Chondrocyte (in vitro differentiated cells): ENCODE measurements around the gene WEE2. TPM values are rescaled to one million over a fixed set of nuclear protein-coding genes. Genes with fewer than 3 reads are reported as not detected.

ENCODE experiments used
- DNase-seq: peaks from one replicate; pipeline ENCODE4 v3.0.0; 2021; ENCODE audit warnings: mixed read lengths, low spot score
- H3K27ac Mint-ChIP-seq: one replicate; pipeline ENCODE4 v1.8.0; 2021; ENCODE audit warnings: mild to moderate bottlenecking, moderate library complexity, mixed read lengths; ENCODE audit not compliant: unreplicated experiment
- H3K27me3 Mint-ChIP-seq: 2 replicates; pipeline ENCODE4 v1.8.0; 2021; ENCODE audit warnings: low read depth, mixed read lengths
- H3K36me3 Mint-ChIP-seq: 2 replicates; pipeline ENCODE4 v1.8.0; 2021; ENCODE audit warnings: low read depth, mixed read lengths
- H3K4me1 Mint-ChIP-seq: 2 replicates; pipeline ENCODE4 v1.8.0; 2021; ENCODE audit warnings: low read depth, mild to moderate bottlenecking, mixed read lengths
- H3K4me3 Mint-ChIP-seq: one replicate; pipeline ENCODE4 v1.8.0; 2021; ENCODE audit warnings: mild to moderate bottlenecking, moderate library complexity, mixed read lengths; ENCODE audit not compliant: unreplicated experiment
- H3K9me3 Mint-ChIP-seq: 2 replicates; pipeline ENCODE4 v1.8.0; 2021; ENCODE audit warnings: low read depth, mixed read lengths
- CTCF ChIP-seq: fragments of 200-600 bp; sonication (generic); IDR thresholded peaks from 2 replicates; pipeline ENCODE4 v1.5.0; 2021; ENCODE audit warnings: antibody characterized with exemption, mild to moderate bottlenecking, moderate library complexity
- total RNA-seq: library from RNA; stranded (reverse); gene quantifications from 3 replicates; pipeline ENCODE4 v1.2.1, GENCODE V29; 2021

WEE2 gene
- total RNA-seq, 1 donor from 2014 or later = not detected

DNA sequence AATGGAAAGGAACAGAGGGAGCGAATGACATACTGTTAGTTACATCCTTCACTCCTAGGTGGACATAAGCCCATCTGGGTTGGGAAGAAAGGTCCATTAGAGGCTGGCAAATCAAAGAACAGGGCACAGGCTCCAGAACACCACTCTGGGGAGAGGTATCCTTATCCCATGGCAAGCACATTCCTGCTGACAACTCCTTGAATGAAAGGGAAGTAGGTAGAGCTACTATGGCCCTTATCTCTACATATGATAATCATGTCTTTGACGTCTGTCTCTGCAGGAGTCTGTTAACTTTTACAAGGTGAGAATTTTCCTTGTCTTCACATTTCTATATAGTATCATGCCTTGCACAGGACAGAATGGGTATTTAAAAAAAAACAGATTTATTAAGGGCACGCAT, 16.6 kb upstream of the WEE2 start:
- Mint-ChIP-seq H3K4me1 (peaks cover 14% of the 10 kb centered on the region), H3K27me3 (no peaks in the 10 kb centered on the region), H3K36me3 (no peaks in the 10 kb centered on the region)

GRCh38 chr7:141691961-141692360, 16.2 kb upstream of the WEE2 start:
- no peak overlapping the region for H3K4me3 Mint-ChIP-seq
- H3K4me1 Mint-ChIP-seq = peaks cover 9% of the 10 kb centered on the region
- no peaks in the 10 kb centered on the region for H3K36me3 Mint-ChIP-seq
- DNase-seq = no peak
- no peak for TF ChIP-seq CTCF
- no peaks in the 10 kb centered on the region for H3K27me3 Mint-ChIP-seq
- H3K9me3 Mint-ChIP-seq = no peaks in the 10 kb centered on the region
- H3K27ac Mint-ChIP-seq = no peak overlapping the region

More for the DNA sequence above, 16.6 kb upstream of the WEE2 start:
- H3K9me3 Mint-ChIP-seq = no peaks in the 10 kb centered on the region
- no peak for DNase-seq
- H3K27ac Mint-ChIP-seq = no peak overlapping the region
- H3K4me3 Mint-ChIP-seq = no peak overlapping the region
- TF ChIP-seq CTCF = no peak

DNA sequence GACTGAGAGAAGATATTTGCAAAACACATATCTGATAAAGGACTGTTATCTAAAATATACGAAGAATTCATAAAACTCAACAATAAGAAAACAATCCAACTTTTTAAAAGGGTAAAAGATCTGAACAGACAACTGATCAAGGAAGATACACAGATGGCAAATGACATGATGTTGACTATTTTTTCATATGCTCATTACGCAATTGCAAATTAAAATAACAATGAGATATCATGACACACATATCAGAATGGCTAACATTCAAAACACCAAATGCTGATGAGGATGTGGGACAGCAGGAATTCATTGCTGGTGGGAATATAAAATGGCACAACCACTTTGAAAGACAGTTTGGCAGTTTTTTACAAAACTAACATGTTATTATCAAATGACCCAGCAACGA, 15.1 kb upstream of the WEE2 start:
- Mint-ChIP-seq H3K9me3 (no peaks in the 10 kb centered on the region), H3K4me3 (no peak overlapping the region), H3K27ac (no peak overlapping the region), H3K36me3 (no peaks in the 10 kb centered on the region), H3K27me3 (no peaks in the 10 kb centered on the region), H3K4me1 (peaks cover 12% of the 10 kb centered on the region)
- no peak for TF ChIP-seq CTCF
- DNase-seq = no peak

DNA sequence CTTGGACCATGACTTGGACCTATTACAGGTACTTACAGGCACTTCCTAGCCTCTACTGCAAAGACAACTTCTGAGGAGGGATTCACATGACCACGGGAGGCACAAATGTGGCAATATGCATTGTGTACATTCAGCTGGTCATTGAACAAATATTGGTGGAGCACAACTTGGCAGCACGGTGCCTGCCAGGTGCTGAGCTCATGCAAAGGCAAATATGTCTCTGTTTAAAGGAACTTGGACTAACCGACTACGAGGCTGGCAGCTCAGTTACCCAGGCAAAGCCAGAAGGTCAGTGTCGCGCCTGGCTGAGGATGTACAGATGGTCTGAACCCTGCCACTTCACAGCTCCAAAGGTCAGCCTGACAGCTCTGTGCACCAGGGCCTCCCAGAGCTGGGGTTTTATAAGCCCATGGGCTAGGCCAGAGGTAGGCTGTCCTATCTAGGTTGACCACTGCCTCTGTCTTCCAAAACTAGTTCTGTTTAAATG, 12.3 kb upstream of the WEE2 start:
- no peak for TF ChIP-seq CTCF
- Mint-ChIP-seq H3K36me3 (no peaks in the 10 kb centered on the region), H3K4me3 (no peak overlapping the region), H3K4me1 (peaks cover 22% of the 10 kb centered on the region), H3K9me3 (no peaks in the 10 kb centered on the region), H3K27me3 (no peaks in the 10 kb centered on the region), H3K27ac (no peak overlapping the region)
- no peak for DNase-seq

GRCh38 chr7:141696348-141696747, 11.8 kb upstream of the WEE2 start:
- Mint-ChIP-seq H3K4me1 (peaks cover 25% of the 10 kb centered on the region), H3K4me3 (no peak overlapping the region), H3K36me3 (no peaks in the 10 kb centered on the region), H3K9me3 (no peaks in the 10 kb centered on the region), H3K27ac (no peak overlapping the region), H3K27me3 (no peaks in the 10 kb centered on the region)
- TF ChIP-seq CTCF = no peak
- DNase-seq = no peak
